Eye (tissue), 1 donor: Measurements from ENCODE around the gene SRBD1.

Experiments
- DNase-seq: peaks from one replicate; pipeline ENCODE4 v3.0.0-alpha.2; 2015

SRBD1 gene

DNA sequence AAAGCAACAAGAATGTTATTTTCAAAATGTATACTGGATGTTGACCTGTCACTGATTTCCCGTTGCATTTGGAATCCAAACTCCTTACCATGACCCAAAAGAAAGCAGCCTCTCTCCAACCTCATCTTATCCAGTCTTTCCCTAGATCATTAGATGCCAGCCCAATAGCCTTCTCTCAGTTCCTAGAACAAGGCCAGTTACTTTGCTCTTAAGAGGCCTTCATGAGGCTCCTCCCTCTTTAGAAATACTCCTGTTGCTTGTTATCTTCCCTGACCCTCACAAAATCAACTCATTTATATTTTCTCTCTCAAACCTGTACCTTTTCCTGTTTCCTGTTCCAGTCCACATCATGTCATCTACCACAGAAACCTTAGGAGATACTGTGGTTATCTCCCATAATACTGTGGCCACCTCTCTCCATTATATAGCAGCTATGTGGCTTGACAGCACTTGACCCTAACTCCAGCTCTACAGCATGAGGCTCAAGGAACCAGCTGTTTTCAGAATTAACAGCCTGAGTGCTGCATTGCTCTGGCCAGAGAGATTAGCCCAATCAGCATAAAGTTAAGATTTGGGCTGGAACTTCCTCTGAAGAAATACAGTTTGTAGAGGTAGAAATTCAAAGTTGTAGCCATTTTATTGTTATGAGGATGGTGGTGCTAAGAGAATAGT, 22.8 kb downstream of the SRBD1 start:
- DNase-seq: peak; percentile 6

DNA sequence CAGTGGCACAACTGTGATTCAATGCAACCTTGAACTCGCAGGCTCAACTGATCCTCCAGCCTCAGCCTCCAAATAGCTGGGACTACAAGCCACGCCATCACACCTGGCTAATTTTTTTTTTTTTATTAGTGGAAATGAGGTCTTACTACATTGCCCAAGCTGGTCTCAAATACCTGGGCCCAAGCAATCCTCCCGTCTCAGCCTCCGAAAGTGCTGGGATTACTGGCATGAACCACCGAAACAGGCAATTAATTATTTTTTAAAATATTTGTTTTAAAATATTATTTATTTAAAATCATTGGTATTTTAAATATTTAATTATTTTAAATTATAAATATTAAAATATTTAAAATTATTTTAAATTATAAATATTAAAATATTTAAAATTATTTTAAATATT, 24.5 kb downstream of the SRBD1 start:
- no peak for DNase-seq

DNA sequence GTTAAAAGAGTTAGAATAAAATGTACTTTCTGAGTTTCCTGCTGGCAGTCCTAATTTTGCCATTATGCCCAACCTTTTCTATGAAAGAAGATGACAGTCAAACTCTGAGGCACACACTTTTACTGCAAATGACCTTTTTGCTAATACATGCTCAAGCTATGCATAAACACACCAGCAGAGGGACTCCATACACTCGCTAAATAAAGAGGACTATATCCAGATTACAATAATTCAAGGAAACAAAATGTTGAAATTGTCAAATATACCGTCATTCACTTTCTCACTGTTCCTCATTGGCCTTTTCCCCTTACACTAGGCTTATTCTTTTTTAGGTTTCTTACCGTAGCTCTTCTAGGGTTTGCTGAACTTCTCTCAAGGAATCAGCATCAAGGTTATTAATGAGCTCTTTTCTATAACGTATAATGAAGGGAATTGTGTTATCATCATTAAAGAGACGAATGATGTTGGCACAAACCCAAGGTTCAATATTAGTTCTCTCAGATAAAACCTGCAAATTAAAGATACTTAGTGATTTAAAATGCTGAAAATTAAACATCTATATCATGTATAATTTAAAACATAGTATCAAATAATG, 25.7 kb downstream of the SRBD1 start:
- peak; percentile 57 for DNase-seq

DNA sequence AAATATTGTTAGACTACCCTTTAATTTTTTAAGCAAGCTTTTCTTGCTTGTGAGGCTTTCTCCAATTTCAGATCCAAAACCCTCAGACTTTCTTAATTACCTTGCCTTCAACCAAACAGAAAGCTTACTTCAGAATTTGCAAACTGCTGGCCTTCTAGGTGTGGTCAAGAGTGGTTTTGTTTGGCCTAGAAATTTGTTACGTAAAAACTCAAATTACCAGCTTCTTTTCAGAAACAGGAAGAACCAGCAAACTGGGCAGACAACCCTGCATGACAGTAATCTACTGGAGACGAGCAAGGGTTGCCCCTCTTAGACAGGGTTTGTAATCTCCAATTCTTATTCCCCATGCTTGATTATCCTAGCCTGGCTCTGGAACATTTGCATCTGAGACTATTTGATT, 27.1 kb downstream of the SRBD1 start:
- DNase-seq: no peak

DNA sequence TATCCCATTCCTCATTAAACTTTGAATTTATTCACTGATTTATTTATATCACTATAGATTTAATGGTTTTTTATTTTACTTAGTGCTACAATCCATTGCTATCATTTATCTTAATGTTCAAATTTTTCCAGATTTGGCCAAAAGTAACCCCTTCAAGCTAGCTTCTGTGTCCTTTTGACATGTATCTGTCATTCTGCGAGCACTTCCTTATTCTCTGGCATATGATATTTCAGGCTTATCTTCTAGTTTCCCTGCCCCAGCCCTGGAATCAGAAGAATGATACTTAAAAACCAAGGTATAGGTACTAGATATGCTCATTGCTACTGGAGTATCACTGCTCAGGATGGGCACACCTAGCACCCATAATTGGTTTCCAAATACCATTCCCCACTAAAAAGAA, 28.5 kb downstream of the SRBD1 start:
- no peak for DNase-seq

DNA sequence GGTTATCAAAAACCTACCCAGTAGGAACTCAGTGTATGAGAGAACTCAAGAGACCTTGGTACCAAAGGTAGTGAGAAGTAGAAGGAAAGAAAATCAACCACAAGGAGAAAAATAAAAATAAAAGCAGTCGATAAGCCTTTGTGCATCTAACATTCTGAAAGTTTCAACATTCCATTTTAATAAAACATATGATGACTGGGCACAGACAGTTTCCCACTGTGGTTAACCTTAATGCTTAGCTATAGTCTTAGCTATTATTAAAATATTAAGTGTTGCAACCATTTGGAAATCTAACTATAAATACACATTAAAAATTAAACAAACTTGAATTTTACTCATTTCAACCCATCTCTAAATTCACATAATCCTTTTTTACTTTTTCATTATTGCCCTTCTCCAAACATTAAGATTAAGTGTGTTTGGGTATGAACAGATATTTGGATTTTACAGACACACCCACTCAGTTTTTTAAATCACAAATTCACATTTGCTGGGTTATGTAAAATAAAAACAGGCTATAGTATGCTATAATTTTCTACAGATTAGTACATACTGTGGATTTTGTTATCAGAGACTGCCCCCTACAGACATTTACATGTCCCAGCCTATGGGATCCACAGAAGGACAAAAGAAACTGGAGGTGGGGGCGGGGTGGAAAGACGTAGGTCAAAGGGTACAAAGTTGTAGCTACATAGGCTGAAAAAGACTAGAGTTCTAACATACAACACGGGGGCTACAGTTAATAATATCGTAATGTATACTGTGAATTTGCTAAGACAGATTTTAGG, 32.8 kb downstream of the SRBD1 start:
- peak; percentile 28 for DNase-seq

DNA sequence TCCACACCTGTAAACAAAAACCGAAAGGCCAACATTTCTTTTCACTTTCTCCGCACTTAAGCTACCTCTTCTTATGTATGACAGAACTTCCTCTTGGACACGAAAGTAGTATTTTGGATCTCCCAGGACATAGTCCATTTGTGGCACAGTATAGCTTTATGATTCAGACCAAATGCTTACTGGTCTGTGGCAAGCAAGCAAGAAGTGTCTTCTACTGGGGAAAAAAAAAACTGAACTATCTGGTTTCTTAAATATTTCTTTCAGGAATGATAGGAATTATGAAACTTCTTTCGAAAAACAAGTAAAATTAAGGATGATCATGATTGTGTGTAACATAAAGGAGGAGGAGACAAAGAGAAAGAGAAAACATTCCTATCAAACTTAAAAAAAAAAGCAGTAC, 33.6 kb downstream of the SRBD1 start:
- DNase-seq: no peak

DNA sequence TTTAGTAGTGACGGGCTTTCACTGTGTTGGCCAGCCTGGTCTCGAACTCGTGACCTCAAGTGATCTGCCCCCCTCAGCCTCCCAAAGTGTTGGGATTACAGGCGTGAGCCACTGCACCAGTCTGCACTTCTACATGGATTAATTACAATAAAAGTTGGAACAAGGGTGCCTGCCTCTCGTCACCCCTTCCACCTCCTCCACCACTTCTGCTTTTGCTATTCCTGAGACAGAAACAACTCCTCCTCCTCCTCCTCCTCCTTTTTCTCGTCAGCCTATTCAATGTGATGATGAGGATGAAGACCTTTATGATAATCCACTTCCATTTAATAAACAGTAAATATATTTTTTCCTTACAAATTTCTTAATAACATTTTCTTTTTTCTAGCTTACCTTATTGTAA, 35.2 kb downstream of the SRBD1 start:
- no peak for DNase-seq

DNA sequence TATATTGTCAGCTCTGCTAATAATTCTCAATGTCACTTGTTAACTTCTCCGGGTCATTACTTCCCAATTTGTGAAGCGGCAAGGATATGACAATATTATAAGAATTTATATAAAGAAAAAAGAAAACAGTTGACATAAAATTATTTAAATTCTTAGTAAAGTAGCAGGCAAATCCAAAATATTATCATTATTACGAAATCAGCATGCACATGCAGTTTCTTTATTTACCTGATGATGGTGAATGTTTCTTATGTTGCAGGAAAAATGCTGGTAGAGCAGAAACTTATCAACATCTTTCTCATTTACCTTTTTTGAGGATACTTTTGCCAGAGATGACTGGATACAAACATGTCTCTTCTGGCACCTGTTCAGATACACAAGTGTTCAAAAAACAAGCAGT, 38.1 kb downstream of the SRBD1 start:
- DNase-seq: no peak

DNA sequence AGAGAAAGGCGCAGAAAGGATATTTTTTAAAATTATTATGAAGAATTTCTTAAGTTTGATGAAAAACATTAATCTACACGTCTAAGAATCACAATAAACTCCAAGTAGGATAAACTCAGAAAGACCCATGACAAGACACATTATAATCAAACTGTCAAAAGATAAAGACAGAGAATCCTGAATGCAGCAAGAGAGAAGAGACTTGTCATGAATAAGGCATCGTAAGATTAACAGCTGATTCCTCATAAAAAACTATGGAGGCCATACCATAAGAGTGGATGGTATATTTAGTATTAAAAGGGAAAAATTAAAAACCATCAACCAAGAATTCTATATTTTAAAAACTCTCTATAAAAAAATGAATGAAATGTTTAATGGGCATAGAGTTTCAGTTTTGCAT, 39.1 kb downstream of the SRBD1 start:
- DNase-seq: no peak

DNA sequence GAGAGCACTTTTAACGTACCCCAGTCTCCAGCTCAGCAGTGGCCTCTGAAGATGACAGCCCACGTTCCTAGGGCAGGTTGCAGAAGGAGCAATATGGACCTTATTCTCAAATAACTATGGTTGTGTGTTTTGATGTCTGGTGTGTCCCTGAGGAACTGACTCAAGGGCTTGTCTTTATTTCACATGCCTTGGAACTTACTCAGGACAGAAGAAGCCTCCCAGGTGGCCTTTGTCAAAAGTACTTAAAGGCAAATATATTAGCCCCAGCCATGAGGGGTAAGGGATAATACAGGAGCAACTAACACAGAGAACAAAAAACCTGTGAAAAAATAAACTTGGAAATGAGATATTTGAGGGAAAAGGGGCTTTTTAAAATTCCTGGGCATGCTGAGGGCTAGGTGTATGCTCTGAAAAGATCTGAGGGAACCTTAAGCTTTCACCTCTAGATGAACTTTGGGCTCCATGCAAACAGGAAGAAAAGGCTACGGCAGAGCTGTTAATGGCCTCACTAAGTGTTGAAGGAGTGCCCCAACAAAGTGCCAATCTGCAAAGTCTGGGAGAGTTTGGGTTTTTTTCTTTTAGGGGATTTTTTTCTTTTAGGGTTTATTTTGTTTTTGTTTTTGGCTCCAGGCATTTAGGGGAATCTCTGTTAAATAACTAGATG, 40.3 kb downstream of the SRBD1 start:
- no peak for DNase-seq

DNA sequence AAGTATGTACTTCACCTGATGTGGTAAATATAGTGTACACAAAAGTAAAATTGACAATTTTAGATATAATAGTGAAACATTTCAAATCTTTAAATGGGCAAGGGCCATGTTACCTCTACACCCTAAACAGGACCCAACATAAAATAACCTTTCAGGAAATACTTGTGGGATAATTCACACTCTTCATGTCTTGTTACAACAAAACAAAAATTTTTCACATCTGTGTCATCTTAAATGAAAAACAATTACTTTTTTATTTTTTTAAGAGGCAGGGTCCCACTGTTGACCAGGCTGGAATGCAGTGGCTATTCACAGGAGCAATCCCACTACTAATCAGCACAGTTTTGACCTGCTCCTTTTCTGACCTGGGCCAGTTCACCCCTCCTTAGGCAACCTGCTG, 42.1 kb downstream of the SRBD1 start:
- no peak for DNase-seq

DNA sequence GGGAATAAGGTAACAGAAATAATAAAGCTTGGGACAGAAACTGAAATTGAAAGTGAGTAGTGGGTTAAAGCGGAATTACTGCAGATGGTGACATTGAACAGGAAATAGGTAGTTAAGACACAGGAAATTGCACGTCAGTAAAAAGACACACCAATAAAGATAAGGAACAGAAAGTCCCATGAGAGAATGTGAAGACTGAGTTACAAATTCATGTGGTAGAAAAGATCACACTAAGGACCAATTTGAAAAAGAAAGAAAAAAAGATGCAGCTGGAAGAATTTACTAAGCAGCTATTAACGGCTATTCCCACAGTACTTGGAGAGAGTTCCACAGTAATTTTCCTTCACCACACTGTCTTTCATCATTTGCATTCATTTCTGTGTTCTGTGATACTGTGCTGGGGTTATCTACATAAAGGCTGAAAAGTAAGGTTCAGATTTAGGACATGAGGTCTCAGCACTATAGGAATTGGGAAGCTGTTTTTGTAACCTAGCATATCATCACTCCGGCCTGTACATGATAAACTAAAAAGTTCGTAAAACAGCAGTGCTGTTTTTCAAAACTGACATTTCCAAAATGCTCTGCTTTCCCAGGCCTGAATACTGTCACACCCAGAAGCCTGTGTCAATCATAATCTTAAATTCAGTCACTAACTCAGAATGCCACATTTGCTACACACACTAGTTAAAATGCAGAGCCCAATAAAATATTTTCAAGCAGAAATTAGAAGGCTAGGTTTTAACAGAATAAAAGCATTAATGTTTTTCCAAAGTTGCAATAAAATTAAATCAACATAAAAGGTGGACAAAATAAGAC, 42.9 kb downstream of the SRBD1 start:
- no peak for DNase-seq

DNA sequence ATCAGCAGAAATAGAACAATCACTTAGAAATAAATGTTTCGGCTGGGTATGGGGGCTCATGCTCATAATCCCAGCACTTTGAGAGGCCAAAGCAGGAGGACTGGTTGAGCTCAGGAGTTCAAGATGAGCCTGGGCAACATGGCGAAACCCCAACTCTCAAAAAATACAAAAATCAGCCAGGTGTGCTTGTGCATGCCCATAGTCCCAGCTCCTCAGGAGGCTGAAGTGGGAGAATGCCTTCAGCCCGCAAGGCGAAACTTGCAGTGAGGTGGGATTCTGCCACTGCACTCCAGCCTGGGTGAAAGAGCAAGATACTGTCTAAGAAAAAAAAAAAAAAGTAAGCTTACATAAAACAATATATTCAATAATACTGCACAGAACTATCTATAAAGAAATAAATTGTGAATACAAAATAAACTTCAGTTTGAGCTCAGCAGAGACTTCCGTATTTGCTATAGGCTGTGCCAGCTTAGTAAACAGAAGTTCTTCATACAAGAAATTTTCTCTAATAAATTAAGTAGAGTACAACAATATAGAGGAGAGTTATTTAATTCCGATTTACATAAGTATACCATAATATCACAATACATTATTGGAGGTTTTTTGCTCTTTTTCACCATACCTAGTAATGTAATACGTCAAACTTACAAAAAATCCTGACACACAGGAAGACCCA, 43.6 kb downstream of the SRBD1 start:
- no peak for DNase-seq

DNA sequence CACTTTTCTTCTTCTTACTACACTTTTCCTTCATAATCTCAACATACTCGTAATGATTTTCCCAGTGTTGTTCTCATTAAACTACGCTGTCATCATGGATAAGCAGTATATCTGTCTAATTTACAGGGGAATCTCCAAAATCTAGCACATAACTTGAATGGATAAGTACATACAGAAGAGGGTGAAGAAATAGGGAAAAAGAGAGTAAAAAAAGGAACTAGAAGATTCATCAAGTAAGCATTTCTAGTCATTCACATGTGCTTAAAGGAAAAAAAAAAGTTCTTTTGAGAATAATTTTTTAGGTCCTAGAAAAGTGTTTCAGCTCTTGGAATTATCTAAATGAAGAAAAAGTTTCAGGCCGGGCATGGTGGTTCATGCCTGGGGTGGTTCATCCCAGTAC, 51.6 kb downstream of the SRBD1 start:
- no peak for DNase-seq

DNA sequence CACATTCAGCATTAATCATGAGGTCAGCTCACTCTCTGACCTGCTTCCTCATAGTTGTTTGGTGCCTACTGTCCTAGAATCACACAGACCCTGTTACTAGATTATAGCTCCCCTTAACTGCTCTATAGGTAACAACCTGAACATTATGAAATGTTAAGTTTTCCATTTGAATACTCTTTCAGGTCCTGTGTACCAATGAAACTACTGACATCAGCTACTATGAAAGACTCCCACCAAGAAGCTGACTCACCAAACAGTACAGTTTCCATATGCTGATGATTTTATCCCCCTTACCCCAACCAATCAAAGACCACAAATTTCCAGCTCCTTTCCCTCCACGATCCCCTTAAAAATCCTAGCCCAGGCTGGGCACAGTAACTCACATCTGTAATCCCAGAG, 56.3 kb downstream of the SRBD1 start:
- DNase-seq: no peak

DNA sequence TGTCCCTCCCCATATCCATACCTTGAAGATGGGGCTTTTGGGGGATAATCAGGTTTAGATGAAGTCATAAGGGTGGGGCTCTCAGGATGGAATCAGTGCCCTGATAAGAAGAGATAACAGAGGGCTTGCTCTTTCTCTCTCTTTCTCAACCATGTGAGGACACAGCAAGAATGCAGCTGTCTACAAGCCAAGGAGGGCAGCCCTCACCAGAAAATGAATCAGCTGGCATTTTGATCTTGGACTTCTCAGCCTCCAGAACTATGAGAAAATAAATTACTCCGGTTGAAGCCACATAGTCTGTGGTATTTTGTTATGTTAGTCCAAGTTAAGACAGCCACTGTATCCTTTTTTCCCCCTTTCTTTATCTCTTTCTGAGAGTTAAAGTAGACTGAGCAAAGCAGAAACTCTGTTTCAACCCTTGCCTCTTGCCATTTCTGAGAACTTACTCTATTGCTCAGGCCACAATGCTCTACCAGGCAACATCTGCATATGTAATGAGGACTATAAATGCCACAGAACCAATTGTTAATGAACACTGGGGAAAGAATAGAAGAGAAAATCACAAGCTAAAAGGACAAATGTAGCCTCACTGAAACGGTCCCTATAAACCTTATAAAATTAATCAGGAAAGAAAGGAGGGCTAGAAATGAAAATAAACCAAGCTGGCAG, 56.9 kb downstream of the SRBD1 start:
- DNase-seq: no peak

DNA sequence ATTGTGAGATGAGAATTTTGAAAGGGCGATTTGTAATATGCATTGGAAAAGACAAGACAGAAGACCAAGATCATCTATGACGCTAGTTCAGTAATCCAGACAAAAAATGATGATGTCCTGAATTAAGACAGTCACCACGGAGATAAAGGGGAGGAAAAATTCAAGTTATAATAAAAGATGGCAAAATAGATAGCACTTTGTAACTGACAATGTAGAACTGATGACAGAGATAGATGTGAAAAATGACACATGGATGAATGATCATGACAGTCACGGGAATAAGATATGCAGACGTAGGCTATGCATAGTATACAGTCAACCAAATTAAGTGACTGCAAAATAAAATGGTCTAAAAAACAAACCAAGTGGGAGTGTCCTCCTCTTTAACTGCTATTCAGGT, 59.2 kb downstream of the SRBD1 start:
- DNase-seq: no peak

DNA sequence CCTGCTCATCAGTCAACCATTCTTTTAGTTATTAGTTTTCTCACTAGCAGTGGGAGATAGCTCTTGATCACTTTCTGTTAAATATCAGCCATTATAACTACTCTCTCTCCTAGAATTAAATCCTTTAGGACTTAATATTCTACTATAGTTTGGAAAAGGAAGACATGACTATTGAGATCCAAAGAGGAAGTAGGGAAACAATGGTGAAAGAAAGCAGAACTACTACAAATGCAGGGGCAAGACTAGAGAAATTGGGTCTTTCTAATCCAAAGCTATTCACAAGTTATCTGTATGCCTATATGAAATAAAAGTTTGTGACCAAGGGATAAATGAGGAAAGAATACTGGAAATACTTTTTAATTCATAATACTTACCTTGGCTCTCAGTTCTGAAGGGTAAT, 65.1 kb downstream of the SRBD1 start:
- no peak for DNase-seq

DNA sequence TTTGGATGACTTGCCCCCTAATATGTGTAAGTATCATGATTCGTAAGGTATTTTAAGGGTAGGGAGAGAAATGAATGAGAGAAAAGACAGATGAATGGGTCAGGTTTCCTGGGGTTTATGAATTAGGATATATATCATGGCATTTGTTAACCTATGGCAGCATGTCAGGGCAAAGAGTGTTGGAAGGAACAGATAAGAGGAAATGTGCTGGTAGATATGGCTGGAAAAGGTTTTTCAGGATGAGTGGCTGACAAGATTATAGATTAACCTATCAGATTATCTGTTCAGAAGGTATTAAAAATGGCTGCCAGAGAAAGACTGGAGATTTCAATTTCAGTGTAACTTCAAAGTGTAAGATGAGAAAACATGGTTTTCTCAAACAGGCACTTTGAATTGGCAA, 67.8 kb downstream of the SRBD1 start:
- no peak for DNase-seq

DNA sequence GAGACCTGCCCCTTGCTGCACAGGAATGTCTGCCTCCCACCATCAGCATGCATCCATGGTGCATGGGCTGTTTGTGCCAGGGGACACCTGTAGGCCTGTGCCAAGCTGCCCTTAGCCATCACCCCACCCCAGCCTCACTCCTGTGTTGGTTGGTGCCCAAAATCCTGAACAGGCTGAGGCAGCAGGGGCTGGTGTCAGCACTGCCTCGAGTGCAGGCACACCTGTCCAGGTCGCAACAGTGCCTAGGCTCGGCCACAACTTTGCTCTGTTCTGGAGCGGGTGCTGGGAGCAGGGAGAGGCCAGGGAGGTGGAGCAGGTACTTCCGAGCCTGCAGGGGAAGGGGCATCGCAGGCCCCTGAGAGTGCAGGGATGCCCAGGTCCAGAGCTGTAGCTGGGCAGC, 69.1 kb downstream of the SRBD1 start:
- no peak for DNase-seq

DNA sequence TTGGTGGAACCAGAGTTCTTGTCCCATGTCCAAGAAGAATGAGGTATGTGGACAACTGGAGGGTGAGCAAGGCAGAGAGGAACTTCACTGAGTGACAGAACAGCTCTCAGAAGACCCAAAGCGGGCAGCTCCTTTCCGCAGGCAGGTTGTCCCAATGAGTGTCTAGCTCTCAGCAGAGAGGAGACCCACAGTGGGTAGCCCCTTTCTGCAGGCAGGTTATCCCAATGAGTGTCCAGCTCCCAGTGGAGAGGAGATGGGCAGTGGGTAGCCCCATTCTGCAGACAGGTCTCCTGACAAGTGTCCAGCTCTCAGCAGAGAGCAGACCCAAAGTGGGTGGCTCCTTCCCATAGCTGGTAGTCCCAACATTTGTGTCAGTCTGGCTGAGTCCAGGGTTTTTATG, 69.6 kb downstream of the SRBD1 start:
- DNase-seq: no peak
